DOHH2 (cell line): ENCODE results near the gene AGR2.

Experiments used
- CTCF ChIP-seq: fragments of 200-600 bp; sonication (generic); IDR thresholded peaks from one replicate; pipeline ENCODE4 v1.5.1; 2014; ENCODE audit warnings: antibody characterized with exemption, mild to moderate bottlenecking, low read depth, low read length; ENCODE audit not compliant: poor library complexity, severe bottlenecking
- EZH2phosphoT487 ChIP-seq: fragments of 200-600 bp; sonication (generic); IDR thresholded peaks from 2 replicates; pipeline ENCODE4 v1.6.1; 2017; ENCODE audit warnings: borderline replicate concordance, mild to moderate bottlenecking, antibody characterized with exemption, low read length, moderate library complexity, mixed read lengths

GRCh38 chr7:16794986-16795385 is 9.8 kb downstream of the AGR2 start:
- no peak for TF ChIP-seq CTCF
- no peak for TF ChIP-seq EZH2phosphoT487
